ENCODE results near the gene PHKA1.
"Not testable (repeated sequence)": the region's sequence is repeated elsewhere in the genome, so short reads cannot be mapped to it uniquely, and the experiment has no call there.

Gene PHKA1

DNA sequence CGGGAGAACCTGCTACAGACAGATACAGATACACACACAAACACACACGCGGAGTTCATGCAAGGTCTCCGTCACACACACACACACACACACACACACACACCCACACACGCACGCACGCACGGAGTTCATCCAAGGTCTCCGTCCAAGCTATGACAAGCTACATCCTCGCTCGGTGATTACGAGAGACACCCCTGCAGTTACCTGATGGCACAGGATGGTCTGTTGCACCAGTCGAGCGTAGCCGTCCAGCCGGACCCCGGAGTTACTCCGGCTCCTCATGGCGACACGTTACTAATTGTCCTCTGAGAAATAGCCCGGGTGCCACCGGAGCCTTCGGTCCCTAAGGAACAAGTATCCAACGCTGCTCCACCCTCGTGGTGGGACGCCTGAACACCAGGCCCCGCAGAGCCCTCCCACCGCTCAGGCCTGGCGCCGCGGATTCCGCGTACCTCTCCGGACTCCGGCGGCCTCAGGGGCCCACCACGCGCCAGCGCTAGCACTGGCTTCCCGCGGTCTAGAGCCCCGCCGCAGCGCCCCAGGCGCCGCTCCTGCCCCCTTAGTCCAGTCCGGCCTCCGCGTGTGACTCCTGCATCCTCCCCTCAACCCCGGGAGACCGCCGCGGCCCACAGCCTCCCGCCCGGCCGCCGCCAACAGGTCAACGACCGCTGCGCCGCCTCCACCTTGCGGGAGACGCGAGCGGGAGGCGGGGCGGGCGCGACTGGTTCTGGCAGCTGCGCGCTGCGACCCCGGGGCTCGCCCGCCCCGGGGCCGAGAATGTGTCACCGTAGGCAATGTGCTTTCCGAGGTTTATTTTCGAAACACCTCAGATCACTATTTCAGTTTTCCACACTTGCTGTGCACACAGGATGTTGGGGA lies at the start of gene PHKA1:
TSS of gene PHKA1 (minus strand) at position 708 of the 879 bp plus-strand sequence. CDS start at position 282, 426 bp downstream.
- DNase-seq (ENCODE audit: extremely low read depth, insufficient read length) = peak; percentile 52
- H3K36me3 ChIP-seq (ENCODE audit: control insufficient read depth, insufficient read depth, low read length); H3K27me3 ChIP-seq (replicated peaks; ENCODE audit: control insufficient read depth, insufficient read depth, low read length): not testable (repeated sequence)
- H3K4me3 ChIP-seq (replicated peaks; ENCODE audit: low read depth, low read length) = peak within 1 kb of the TSS; percentile 25

DNA sequence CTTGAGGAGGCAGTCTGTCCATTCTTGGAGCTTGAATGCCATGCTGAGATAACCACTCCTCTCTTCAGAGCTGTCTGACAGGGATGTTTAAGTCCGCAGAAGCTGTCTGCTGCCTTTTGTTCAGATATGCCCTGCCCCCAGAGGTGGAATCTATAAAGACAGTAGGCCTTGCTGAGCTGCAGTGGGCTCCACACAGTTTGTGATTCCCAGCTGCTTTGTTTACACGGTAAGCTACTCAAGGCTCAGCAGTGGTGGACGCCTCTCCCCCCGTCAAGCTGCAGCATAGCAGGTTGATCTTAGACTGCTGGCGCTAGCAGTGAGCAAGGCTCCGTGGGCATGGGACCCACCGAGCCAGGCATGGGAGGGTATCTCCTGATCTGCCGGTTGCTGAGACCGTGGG lies 46.3 kb upstream of the PHKA1 start:
- not testable (repeated sequence) for H3K4me3 ChIP-seq (replicated peaks; ENCODE audit: low read depth, low read length); H3K27me3 ChIP-seq (replicated peaks; ENCODE audit: control insufficient read depth, insufficient read depth, low read length); H3K36me3 ChIP-seq (ENCODE audit: control insufficient read depth, insufficient read depth, low read length); DNase-seq (ENCODE audit: extremely low read depth, insufficient read length)

DNA sequence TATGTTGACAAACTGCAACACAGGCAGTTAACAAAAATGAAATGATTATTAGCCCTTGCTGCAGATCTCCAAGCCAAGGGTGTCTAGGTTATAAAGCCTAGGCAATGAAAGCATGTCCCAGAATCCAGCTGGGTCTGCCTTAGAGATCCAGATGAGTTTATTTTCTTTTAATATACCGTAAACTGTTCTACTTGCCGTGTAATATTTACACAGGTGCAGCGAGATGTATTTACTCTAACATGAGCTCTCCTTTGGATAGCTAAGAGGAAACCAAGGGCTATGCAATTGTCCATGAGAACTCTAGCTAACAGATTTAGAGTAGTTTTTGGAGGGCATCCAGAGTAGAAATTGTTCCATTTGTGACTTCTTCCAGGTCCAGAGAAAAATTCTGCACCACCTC lies 34.4 kb upstream of the PHKA1 start:
- not testable (repeated sequence) for H3K36me3 ChIP-seq (ENCODE audit: control insufficient read depth, insufficient read depth, low read length); DNase-seq (ENCODE audit: extremely low read depth, insufficient read length); H3K27me3 ChIP-seq (replicated peaks; ENCODE audit: control insufficient read depth, insufficient read depth, low read length); H3K4me3 ChIP-seq (replicated peaks; ENCODE audit: low read depth, low read length)

DNA sequence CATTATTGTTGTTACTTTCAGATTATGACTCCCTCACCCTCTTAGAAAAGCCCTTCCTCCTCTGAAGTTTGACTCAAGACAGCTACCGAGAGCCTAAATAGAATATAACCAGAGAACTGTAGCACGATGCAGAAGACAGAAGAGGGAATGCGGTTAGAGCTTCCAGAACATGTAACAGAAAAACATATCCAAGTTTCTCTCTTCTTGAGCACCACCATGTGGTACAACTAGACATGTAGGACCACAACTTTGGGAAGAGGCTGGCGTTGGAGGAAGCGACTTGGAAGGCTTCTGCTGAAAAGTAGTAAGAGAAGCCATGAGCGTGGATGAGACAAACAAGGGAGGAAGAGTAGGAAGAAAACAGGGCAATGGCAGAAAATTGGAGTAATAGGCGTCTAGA lies 31.4 kb upstream of the PHKA1 start:
- not testable (repeated sequence) for H3K36me3 ChIP-seq (ENCODE audit: control insufficient read depth, insufficient read depth, low read length); H3K27me3 ChIP-seq (replicated peaks; ENCODE audit: control insufficient read depth, insufficient read depth, low read length); DNase-seq (ENCODE audit: extremely low read depth, insufficient read length); H3K4me3 ChIP-seq (replicated peaks; ENCODE audit: low read depth, low read length)

DNA sequence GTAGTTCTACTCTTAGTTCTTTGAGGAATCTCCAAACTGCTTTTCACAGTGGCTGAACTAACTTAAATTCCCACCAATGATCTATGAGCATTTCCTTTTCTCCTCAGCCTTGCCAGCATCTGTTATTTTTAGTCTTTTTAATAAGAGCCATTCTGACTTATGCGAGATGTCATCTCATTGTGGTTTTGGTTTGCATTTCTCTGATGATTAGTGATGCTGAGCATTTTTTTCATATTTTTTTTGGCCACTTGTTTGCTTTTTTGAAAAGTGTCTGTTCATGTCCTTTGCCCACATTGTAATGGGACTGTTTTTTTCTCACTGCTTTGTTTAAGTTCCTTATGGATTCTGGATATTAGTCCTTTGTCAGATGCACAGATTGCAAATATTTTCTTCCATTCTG lies 21.5 kb upstream of the PHKA1 start:
- Histone ChIP-seq H3K36me3 (ENCODE audit: control insufficient read depth, insufficient read depth, low read length) (no peaks in the 10 kb centered on the region), H3K27me3 (replicated peaks; ENCODE audit: control insufficient read depth, insufficient read depth, low read length) (no peaks in the 10 kb centered on the region), H3K4me3 (replicated peaks; ENCODE audit: low read depth, low read length) (no peak overlapping the region)
- no peak for DNase-seq (ENCODE audit: extremely low read depth, insufficient read length)
- TF ChIP-seq, protein P1, sequence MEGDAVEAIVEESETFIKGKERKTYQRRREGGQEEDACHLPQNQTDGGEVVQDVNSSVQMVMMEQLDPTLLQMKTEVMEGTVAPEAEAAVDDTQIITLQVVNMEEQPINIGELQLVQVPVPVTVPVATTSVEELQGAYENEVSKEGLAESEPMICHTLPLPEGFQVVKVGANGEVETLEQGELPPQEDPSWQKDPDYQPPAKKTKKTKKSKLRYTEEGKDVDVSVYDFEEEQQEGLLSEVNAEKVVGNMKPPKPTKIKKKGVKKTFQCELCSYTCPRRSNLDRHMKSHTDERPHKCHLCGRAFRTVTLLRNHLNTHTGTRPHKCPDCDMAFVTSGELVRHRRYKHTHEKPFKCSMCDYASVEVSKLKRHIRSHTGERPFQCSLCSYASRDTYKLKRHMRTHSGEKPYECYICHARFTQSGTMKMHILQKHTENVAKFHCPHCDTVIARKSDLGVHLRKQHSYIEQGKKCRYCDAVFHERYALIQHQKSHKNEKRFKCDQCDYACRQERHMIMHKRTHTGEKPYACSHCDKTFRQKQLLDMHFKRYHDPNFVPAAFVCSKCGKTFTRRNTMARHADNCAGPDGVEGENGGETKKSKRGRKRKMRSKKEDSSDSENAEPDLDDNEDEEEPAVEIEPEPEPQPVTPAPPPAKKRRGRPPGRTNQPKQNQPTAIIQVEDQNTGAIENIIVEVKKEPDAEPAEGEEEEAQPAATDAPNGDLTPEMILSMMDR (IDR thresholded peaks at IDR 0.05; ENCODE audit: insufficient read depth, low read length, poor library complexity, severe bottlenecking) = no peak

DNA sequence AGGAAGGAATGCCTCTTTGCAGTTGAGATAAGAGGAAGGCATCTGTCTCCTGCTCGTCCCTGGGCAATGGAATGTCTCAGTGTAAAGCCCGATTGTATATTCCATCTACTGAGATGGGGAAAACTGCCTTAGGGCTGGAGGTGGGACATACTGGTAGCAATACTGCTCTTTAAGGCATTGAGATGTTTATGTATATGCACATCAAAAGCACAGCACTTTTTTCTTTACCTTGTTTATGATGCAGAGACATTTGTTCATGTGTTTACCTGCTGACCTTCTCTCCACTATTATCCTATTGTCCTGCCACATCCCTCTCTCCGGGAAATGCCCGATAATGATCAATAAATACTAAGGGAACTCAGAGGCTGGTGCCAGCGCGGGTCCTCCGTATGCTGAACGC lies 19.5 kb upstream of the PHKA1 start:
- H3K4me3 ChIP-seq (replicated peaks; ENCODE audit: low read depth, low read length); H3K36me3 ChIP-seq (ENCODE audit: control insufficient read depth, insufficient read depth, low read length); DNase-seq (ENCODE audit: extremely low read depth, insufficient read length); H3K27me3 ChIP-seq (replicated peaks; ENCODE audit: control insufficient read depth, insufficient read depth, low read length): not testable (repeated sequence)

DNA sequence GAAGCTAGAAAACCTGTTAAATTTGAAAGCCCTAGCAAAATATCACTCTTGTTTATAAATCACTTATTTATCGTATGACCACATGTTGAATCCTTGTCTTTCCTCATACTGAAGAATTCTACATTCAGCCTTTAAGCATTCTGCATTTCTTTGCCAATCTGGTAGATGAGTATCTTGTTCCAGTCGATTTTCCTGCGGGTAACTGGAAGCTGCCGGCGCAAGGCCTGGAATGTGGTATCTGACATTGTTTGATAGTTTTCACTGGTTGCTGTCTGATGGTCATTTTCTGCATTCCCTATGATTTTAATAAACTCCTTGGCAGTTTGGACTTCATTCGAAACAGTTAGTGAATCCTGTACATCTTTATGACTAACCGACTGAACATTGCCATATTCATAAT lies 13.7 kb upstream of the PHKA1 start:
- Histone ChIP-seq H3K4me3 (replicated peaks; ENCODE audit: low read depth, low read length) (no peak overlapping the region), H3K36me3 (ENCODE audit: control insufficient read depth, insufficient read depth, low read length) (no peaks in the 10 kb centered on the region), H3K27me3 (replicated peaks; ENCODE audit: control insufficient read depth, insufficient read depth, low read length) (no peaks in the 10 kb centered on the region)
- DNase-seq (ENCODE audit: extremely low read depth, insufficient read length) = no peak
- TF ChIP-seq, protein P1 (IDR thresholded peaks at IDR 0.05; ENCODE audit: insufficient read depth, low read length, poor library complexity, severe bottlenecking) = no peak

DNA sequence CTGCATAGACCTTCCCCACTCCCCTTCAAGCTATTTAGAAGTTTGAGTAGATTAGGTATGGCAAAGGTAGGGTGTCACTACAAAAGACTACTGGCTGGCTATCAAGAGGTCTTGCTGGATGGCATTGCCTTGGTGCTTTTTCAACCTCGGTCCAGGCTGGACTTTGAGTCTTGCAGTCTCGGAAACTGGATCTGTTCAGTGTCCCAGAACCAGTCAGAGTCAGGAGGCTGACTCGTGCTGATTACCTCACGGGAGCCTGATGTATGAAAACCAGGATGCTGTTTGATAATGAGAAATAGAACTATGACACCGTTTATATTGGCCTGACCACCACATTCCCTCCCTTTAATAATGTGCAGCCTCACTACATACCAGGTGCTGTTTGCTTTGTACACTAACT lies 2.7 kb upstream of the PHKA1 start:
- DNase-seq (ENCODE audit: extremely low read depth, insufficient read length) = no peak

More for the DNA sequence above, 2.7 kb upstream of the PHKA1 start:
- Histone ChIP-seq H3K27me3 (replicated peaks; ENCODE audit: control insufficient read depth, insufficient read depth, low read length) (no peaks in the 10 kb centered on the region), H3K36me3 (ENCODE audit: control insufficient read depth, insufficient read depth, low read length) (no peaks in the 10 kb centered on the region), H3K4me3 (replicated peaks; ENCODE audit: low read depth, low read length) (no peak overlapping the region)
- TF ChIP-seq, protein P1 (IDR thresholded peaks at IDR 0.05; ENCODE audit: insufficient read depth, low read length, poor library complexity, severe bottlenecking) = no peak

Measured in GM06990 (cell line).